Left ventricle myocardium superior (tissue), 1 donor: ENCODE data around the gene SACS. TPM values are rescaled to one million over a fixed set of nuclear protein-coding genes. Genes with fewer than 3 reads are reported as not detected.
A peak's percentile ranks its signal among the peaks of the same experiment; 100 is the strongest.

Experiments used
- ATAC-seq: fragments of 200-7000 bp; cut with Tn5 transposase; one replicate; pipeline ENCODE4 v1.9.1; 2020; ENCODE audit warnings: mild to moderate bottlenecking, moderate library complexity
- DNase-seq: peaks from one replicate; pipeline ENCODE4 v3.0.0-alpha.2; 2020
- intact Hi-C: fragments of 100-400 bp; cut with micrococcal nuclease; formaldehyde crosslinking; loops from one replicate; pipeline ENCODE4 v1.11.0; 2022
- total RNA-seq: library from RNA; stranded (reverse); fragmentation: NEBNext Ultra II Directional; extraction: Animal tissue kit (Norgen Biotek cat#: 25700); gene quantifications from one replicate; pipeline ENCODE4 v1.2.1, GENCODE V29; 2021
- donor health status: DM: no; HTN: yes; CAD: no; lungs with severe emphysema.

The SACS gene
- total RNA-seq, 1 donor from 2014 or later = 7.7 TPM

- ATAC-seq (no peak), DNase-seq (no peak)
- intact Hi-C loops = no loop called here
Measured at GRCh38 chr13:23377983-23378632, 55.4 kb downstream of the SACS start.

GRCh38 chr13:23377579-23377978 is 55.9 kb downstream of the SACS start:
- no peak for DNase-seq
- intact Hi-C loops = no loop called here
- no peak for ATAC-seq

- intact Hi-C loops = no loop called here
- DNase-seq (peak; percentile 99), ATAC-seq (peak; percentile 97)
Measured at GRCh38 chr13:23375001-23375971, 58.2 kb downstream of the SACS start.

- ATAC-seq = no peak
- DNase-seq = no peak
- intact Hi-C loops = no loop called here
Measured at GRCh38 chr13:23372264-23372906, 61.1 kb downstream of the SACS start.

DNA sequence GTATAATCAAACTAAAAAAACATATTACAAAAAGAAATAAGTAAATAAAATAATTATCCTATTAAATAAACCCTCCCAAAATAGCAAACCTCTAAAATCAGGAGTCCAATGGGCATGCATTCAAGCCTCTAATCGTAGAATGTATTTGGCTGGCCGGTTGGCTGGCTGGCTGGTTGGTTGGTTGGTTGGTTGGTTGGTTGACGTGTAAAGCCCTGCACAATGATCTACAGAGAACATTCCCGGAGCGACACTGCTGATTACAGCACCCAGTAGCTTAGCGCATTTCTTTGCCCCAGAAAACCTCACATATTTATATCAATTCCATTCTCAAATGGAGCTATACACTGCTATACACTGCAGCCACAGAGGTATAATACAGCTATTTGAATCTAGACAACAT is 65.6 kb downstream of the SACS start:
- ATAC-seq = peak; percentile 52
- intact Hi-C loops = no loop called here
- DNase-seq = no peak

DNA sequence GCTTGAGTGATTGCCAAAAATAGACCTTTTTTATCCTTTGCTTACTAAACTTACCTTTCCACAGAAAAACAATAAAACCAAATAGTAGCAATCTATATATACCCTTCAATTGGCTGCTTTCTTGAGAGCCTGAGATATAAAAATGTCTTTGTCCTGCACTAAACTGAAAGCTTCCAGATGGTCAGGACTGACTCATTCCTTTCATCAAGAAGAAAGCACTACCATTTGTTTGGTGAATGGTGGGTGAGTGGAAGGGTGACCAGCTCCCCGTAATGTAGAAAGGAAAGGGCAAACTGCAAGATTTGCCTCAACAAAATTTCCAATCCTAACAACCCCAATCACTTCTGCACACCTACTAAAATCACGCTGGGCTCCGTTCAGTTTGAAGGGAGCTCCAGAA is 67.8 kb downstream of the SACS start:
- ATAC-seq (no peak), DNase-seq (no peak)
- intact Hi-C loops = no loop called here

DNA sequence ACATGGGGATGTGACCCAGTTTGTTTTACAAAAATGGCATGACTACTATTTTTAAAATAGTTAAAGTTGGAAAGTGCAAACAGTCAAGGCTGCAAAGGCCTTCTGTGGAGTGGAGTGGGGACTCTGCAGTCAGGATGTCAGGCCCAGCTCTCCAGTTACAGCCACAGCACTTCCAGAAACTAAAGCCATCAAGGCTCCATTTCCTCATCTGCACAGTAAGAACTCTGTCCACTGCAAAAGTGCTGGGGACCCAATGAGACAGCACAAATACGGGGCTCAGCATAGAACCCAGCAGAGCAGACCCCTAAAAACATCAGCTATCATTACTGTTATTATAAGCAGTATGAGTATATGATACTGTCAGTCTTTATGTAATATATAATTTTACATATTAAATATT is 73.6 kb downstream of the SACS start:
- ATAC-seq (no peak), DNase-seq (no peak)
- intact Hi-C loops = no loop called here

DNA sequence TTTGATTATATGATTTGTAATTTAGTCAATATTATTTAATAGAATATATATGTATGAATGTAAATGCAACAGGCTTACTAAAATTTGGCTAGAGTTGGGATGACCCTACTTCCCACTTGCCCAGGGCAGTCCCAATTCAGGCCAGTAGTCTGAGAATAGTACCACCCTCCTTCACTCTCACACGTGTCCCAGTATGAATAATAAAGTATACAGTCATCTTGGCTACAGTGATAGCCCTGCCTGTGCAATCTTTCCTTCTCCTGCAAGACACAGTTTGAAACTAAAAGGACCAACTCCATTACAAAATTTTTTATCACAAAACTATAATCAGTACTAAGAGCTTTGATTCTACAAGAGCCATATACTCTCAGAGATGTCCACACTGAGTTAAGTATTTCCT is 76.2 kb downstream of the SACS start:
- intact Hi-C loops = no loop called here
- ATAC-seq = no peak

DNA sequence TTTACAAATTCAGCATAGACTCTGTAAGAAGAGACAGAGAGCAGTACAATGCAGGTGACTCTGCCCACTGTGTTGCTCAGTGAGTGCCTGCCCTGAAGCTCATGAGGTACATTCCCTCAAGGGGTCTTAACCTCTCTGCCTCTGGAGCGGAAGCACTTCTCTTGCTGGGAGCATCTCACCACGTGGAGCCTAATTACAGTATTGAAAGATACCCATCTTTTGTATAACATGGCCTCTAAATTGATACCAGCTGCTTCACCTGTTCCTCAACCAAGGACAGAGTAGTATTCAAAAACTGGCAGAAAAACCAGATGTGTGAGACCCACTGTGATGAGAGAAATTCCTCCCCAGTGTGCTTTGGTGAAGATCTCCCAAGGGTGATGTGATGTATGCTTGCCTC is 77.1 kb downstream of the SACS start:
- DNase-seq = no peak
- intact Hi-C loops = no loop called here
- no peak for ATAC-seq

More for the DNA sequence above, 76.2 kb downstream of the SACS start:
- DNase-seq = no peak

- intact Hi-C loops = no loop called here
- ATAC-seq (no peak), DNase-seq (no peak)
Measured at GRCh38 chr13:23354520-23354919, 79.0 kb downstream of the SACS start.

- intact Hi-C loops = no loop called here
- DNase-seq (no peak), ATAC-seq (no peak)
Measured at GRCh38 chr13:23352161-23352560, 81.3 kb downstream of the SACS start.

- ATAC-seq (no peak), DNase-seq (no peak)
- intact Hi-C loops = no loop called here
Measured at GRCh38 chr13:23350009-23350408, 83.5 kb downstream of the SACS start.

- intact Hi-C loops = no loop called here
- no peak for DNase-seq
- peak; percentile 36 for ATAC-seq
Measured at GRCh38 chr13:23349161-23349897, 84.2 kb downstream of the SACS start.

GRCh38 chr13:23348262-23349127 is 85.0 kb downstream of the SACS start:
- intact Hi-C loops = no loop called here

GRCh38 chr13:23347601-23348000 is 85.9 kb downstream of the SACS start:
- no peak for ATAC-seq
- no peak for DNase-seq
- intact Hi-C loops = no loop called here

More at GRCh38 chr13:23348262-23349127, 85.0 kb downstream of the SACS start:
- no peak for DNase-seq
- peak; percentile 78 for ATAC-seq

- intact Hi-C loops = no loop called here
- ATAC-seq = no peak
- no peak for DNase-seq
Measured at GRCh38 chr13:23344931-23345595, 88.4 kb downstream of the SACS start.

- ATAC-seq (no peak), DNase-seq (no peak)
- intact Hi-C loops = no loop called here
Measured at GRCh38 chr13:23339225-23339624, 94.3 kb downstream of the SACS start.

DNA sequence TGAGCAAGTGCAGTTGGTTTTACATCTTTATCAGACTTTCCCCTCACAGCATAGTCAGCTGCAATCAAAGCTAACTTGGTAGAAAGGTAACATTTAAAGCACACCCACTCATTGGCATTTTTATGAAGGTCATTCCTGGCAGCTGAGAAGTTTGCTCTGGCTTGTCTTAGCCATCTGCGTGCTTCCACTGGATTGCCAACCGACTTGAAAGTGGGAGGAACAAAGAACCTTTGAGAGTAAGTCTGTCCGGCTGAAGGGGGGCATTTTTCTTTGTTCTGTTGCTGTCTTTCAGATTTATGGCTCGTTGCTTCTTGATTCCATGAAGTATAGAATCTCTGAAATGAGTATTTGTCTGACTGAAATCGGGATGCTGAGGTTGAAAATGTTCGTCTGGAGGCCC is 103.1 kb downstream of the SACS start:
- no peak for ATAC-seq
- intact Hi-C loops = no loop called here
- no peak for DNase-seq
